Ishikawa (cell line): ENCODE measurements around the gene ZNF93.
A peak's percentile ranks its signal among the peaks of the same experiment; 100 is the strongest.

Source experiments
- CEBPB ChIP-seq: IDR thresholded peaks from 2 replicates; pipeline ENCODE4 v1.6.1; 2012
- CREB1 ChIP-seq: IDR thresholded peaks from 2 replicates; pipeline ENCODE4 v1.6.1; 2012; ENCODE audit warnings: low read depth
- EGR1 ChIP-seq: IDR thresholded peaks from 2 replicates; pipeline ENCODE4 v1.6.1; 2012
- EP300 ChIP-seq: IDR thresholded peaks from 2 replicates; pipeline ENCODE4 v1.6.1; 2012; ENCODE audit warnings: borderline replicate concordance
- FOXM1 ChIP-seq: IDR thresholded peaks from 2 replicates; pipeline ENCODE4 v1.6.1; 2012; ENCODE audit warnings: low read depth, borderline replicate concordance
- MAX ChIP-seq: IDR thresholded peaks from 2 replicates; pipeline ENCODE4 v1.6.1; 2012
- NFIC ChIP-seq: IDR thresholded peaks from 2 replicates; pipeline ENCODE4 v1.6.1; 2012
- RAD21 ChIP-seq: IDR thresholded peaks from 2 replicates; pipeline ENCODE4 v1.6.1; 2012; ENCODE audit warnings: low read depth
- REST ChIP-seq: IDR thresholded peaks from 2 replicates; pipeline ENCODE4 v1.6.1; 2012; ENCODE audit warnings: low read depth, mild to moderate bottlenecking
- TAF1 ChIP-seq: IDR thresholded peaks from 2 replicates; pipeline ENCODE4 v1.6.1; 2012; ENCODE audit warnings: low read depth, mild to moderate bottlenecking
- TCF12 ChIP-seq: IDR thresholded peaks from 2 replicates; pipeline ENCODE4 v1.6.1; 2012; ENCODE audit warnings: low read depth
- TEAD4 ChIP-seq: IDR thresholded peaks from 2 replicates; pipeline ENCODE4 v1.6.1; 2012
- YY1 ChIP-seq: IDR thresholded peaks from 2 replicates; pipeline ENCODE4 v1.6.1; 2012; ENCODE audit warnings: low read depth
- ZBTB7A ChIP-seq: IDR thresholded peaks from 2 replicates; pipeline ENCODE4 v1.6.1; 2012; ENCODE audit warnings: low read depth
- TF ChIP-seq, protein P1 (sequence below): IDR thresholded peaks from 2 replicates; pipeline ENCODE4 v1.6.1; 2012

The ZNF93 gene

GRCh38 chr19:19914596-19914995, 13.8 kb downstream of the ZNF93 start:
- TF ChIP-seq NFIC: no peak
- TF ChIP-seq TCF12: no peak
- no peak for TF ChIP-seq MAX
- TF ChIP-seq CREB1: no peak
- no peak for TF ChIP-seq RAD21
- TF ChIP-seq, protein P1, sequence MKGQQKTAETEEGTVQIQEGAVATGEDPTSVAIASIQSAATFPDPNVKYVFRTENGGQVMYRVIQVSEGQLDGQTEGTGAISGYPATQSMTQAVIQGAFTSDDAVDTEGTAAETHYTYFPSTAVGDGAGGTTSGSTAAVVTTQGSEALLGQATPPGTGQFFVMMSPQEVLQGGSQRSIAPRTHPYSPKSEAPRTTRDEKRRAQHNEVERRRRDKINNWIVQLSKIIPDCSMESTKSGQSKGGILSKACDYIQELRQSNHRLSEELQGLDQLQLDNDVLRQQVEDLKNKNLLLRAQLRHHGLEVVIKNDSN: no peak

- TF ChIP-seq RAD21: peak; percentile 46
These were observed 29.7 kb downstream of the ZNF93 start for GRCh38 chr19:19930417-19930816.

- TF ChIP-seq YY1: no peak
- TF ChIP-seq EP300: no peak
- TF ChIP-seq ZBTB7A: no peak
- TF ChIP-seq NFIC: no peak
- TF ChIP-seq MAX: no peak
- no peak for TF ChIP-seq TCF12
- no peak for TF ChIP-seq CREB1
- no peak for TF ChIP-seq REST
- no peak for TF ChIP-seq RAD21
These were observed 36.7 kb downstream of the ZNF93 start for GRCh38 chr19:19937403-19937802.

GRCh38 chr19:19938449-19938848, 37.7 kb downstream of the ZNF93 start:
- TF ChIP-seq REST (no peak), EGR1 (no peak), EP300 (no peak), NFIC (no peak), MAX (no peak), RAD21 (no peak)

DNA sequence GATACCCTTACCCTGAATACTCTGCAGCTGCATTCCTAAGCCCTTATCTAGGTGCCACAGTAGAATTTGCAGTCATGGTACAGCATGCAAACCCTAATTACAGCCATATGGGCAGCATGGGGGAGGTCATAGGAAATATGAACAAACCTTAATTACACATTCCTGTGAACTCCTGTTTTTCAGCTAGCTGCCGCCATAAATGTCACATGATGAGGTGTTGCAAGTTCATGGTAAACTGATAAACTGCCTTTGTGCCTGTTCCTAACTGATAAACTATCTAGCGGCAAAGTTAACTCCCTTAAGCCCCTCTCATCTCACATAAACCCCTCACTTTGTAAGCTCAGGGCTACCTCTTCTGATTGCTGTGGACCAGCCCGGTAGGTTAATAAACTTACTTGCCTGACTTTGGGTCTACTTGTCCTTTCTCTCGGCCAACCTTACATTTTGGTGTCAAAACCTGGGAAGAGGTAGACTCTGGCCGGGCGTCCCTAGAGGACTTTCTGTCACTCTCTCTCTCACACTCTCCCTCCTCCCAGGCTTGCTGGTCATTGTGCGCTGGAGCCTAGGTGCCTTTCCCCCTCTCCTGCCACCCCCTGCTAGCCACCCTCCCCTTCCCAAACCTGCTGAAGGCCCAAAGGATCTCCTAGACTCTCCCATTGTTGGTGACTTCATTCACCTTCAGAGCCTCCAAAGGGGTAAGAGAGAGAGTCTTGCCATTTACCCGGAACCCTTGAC, 43.3 kb downstream of the ZNF93 start:
- no peak for TF ChIP-seq TAF1
- TF ChIP-seq FOXM1: no peak
- no peak for TF ChIP-seq MAX
- no peak for TF ChIP-seq ZBTB7A
- TF ChIP-seq RAD21: no peak
- TF ChIP-seq EP300: no peak
- TF ChIP-seq YY1: no peak
- TF ChIP-seq, protein P1: no peak
- TF ChIP-seq NFIC: no peak
- no peak for TF ChIP-seq CREB1
- TF ChIP-seq CEBPB: no peak
- no peak for TF ChIP-seq TCF12
- TF ChIP-seq TEAD4: no peak
- TF ChIP-seq EGR1: no peak
- no peak for TF ChIP-seq REST
